ENCODE results near the gene KIF16B. TPM values are rescaled to one million over a fixed set of nuclear protein-coding genes. Genes with fewer than 3 reads are reported as not detected.

KIF16B gene
- total RNA-seq, 4 donors from 2014 or later: 22.2 to 59.2 (median 31.4) TPM

DNA sequence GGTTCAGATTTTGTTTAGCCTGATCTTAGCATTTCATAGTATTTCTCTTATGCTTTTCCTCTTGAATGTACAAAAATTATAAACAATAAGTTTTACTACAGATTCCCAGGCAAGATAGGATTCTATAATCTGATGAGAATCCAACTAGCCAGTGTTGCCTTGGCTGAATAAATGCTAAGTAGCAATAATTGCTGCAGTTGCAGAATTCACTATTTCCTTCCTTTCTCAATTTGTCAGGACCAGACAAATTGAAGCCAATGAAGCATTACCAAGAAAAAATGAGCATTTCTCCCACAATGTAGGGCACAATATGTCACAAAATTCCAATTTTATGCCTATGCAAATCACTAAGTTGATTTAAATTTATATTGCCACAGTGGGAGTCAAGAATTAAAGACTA lies 260.2 kb downstream of the KIF16B start:
- TF ChIP-seq POLR2A (IDR thresholded peaks at IDR 0.05): no peak
- TF ChIP-seq, protein P1, sequence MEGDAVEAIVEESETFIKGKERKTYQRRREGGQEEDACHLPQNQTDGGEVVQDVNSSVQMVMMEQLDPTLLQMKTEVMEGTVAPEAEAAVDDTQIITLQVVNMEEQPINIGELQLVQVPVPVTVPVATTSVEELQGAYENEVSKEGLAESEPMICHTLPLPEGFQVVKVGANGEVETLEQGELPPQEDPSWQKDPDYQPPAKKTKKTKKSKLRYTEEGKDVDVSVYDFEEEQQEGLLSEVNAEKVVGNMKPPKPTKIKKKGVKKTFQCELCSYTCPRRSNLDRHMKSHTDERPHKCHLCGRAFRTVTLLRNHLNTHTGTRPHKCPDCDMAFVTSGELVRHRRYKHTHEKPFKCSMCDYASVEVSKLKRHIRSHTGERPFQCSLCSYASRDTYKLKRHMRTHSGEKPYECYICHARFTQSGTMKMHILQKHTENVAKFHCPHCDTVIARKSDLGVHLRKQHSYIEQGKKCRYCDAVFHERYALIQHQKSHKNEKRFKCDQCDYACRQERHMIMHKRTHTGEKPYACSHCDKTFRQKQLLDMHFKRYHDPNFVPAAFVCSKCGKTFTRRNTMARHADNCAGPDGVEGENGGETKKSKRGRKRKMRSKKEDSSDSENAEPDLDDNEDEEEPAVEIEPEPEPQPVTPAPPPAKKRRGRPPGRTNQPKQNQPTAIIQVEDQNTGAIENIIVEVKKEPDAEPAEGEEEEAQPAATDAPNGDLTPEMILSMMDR (IDR thresholded peaks at IDR 0.05): no peak
- H3K4me3 ChIP-seq (ENCODE audit: low read depth, poor library complexity, severe bottlenecking): no peak overlapping the region
- intact Hi-C loops (cut with DNase I; ENCODE audit: low total_unique reads): no loop called here
- no peak for DNase-seq (ENCODE audit: low spot score in 2 of 2)

DNA sequence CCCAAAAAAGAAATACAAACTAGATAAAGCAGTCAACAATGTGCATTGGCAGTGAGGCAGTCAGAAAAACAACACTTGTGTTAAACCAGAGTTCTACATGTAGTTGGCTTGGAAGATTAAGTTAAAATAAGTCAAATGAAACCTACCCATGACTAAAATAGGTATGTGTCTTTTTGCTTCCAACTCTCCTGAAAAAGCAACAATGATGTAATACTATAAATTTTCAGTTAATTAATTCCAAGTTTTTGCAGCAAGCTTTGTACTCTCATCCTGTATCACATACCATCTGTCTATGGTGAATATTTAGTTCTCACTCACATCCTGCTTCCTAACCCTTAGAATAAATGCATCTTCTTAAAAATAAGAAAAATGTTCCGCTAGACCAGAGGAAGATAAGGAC lies 261.5 kb downstream of the KIF16B start:
- intact Hi-C loops (cut with DNase I; ENCODE audit: low total_unique reads): no loop called here
- TF ChIP-seq POLR2A (IDR thresholded peaks at IDR 0.05): no peak
- TF ChIP-seq, protein P1 (IDR thresholded peaks at IDR 0.05): no peak
- no peak overlapping the region for H3K4me3 ChIP-seq (ENCODE audit: low read depth, poor library complexity, severe bottlenecking)
- WGBS, 2 donors: 91 to 100% methylated on average over 1 of the region's 1 CpG
- DNase-seq (ENCODE audit: low spot score in 2 of 2): no peak

DNA sequence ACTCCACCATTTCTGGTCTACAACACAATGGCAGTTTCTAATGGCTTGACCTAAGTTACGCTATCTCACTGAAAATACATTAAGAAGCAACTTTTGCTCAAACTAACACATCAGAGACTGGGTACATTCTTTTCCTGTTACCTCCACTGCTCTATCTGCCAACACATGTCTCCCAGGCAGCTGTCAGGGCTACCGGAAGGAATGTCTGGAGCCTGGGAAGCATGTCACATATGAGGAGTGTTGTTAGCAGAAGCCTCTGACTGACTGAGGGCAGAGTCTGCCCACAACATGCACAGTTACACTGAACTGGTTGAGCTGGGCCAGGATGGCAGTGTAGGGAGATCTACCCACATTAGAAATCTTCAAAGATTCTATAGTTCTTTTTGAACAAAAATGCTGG lies 264.5 kb downstream of the KIF16B start:
- 80% methylated on average over 2 of the region's 2 CpGs for WGBS, 2 donors
- H3K4me3 ChIP-seq (ENCODE audit: low read depth, poor library complexity, severe bottlenecking): no peak overlapping the region
- no peak for DNase-seq (ENCODE audit: low spot score in 2 of 2)
- TF ChIP-seq POLR2A (IDR thresholded peaks at IDR 0.05): no peak
- TF ChIP-seq, protein P1 (IDR thresholded peaks at IDR 0.05): no peak
- intact Hi-C loops (cut with DNase I; ENCODE audit: low total_unique reads): no loop called here

DNA sequence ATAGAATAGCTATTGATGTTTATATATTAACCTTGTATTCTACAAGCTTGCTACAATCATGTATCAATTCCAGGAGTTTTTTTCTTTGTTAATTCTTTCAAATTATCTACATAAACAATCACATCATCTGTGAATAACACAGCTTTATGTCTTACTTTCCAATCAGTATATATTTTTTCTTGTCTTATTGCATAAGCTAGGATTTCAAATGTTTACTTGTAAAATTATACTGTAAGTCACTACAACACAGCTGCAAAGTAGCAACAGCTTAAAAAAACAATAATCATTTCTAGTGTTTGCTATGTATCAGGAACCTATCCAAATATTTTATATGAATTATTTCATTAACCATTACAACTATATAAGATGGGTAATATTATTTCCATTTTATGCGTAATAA lies 270.4 kb downstream of the KIF16B start:
- no peak overlapping the region for H3K4me3 ChIP-seq (ENCODE audit: low read depth, poor library complexity, severe bottlenecking)
- TF ChIP-seq, protein P1 (IDR thresholded peaks at IDR 0.05): no peak
- no peak for TF ChIP-seq POLR2A (IDR thresholded peaks at IDR 0.05)
- intact Hi-C loops (cut with DNase I; ENCODE audit: low total_unique reads): no loop called here
- DNase-seq (ENCODE audit: low spot score in 2 of 2): no peak
- WGBS, 2 donors: 0 to 100% methylated on average over 1 of the region's 1 CpG

DNA sequence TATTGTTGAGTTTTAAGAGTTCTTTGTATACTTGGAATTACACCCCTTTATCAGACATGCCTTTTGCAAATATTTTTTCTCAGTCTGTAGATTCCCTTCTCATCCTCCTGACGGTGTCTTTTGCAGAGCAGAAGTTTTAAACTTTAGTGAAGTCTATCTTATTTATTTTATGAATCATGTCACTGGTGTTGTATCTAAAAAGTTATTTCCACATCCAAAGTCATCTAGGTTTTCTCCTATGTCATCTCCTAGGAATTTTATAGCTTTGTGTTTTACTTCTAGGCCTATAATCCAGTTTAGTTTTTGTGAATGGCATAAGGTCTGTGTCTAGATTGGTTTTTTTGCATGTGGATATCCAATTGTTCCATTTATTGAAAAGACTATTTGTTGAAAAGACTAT lies 271.3 kb downstream of the KIF16B start:
- WGBS, 2 donors: 97% methylated on average over 1 of the region's 1 CpG
- TF ChIP-seq, protein P1 (IDR thresholded peaks at IDR 0.05): no peak
- TF ChIP-seq POLR2A (IDR thresholded peaks at IDR 0.05): no peak
- intact Hi-C loops (cut with DNase I; ENCODE audit: low total_unique reads): no loop called here
- no peak overlapping the region for H3K4me3 ChIP-seq (ENCODE audit: low read depth, poor library complexity, severe bottlenecking)
- no peak for DNase-seq (ENCODE audit: low spot score in 2 of 2)

DNA sequence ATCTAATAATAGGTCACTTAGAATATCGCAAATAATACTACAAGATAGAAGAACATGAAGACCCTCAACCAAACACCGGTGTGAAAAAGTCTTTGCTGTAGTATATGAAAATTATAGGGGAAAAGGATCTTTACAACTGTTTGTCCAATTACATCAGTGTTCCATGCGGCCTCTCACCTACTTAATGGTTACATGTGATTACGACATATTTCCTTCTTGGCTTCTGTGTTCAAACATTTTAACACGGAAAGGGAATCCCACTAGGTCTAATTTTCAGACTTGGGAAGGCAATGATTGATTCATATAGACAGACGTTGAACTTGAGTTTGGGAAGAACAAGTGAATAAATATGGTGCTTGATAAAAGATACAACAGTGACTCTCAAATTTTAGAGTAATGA lies 273.4 kb downstream of the KIF16B start:
- no peak for TF ChIP-seq POLR2A (IDR thresholded peaks at IDR 0.05)
- TF ChIP-seq, protein P1 (IDR thresholded peaks at IDR 0.05): no peak
- intact Hi-C loops (cut with DNase I; ENCODE audit: low total_unique reads): no loop called here
- 90 to 91% methylated on average over 6 of the region's 6 CpGs for WGBS, 2 donors
- H3K4me3 ChIP-seq (ENCODE audit: low read depth, poor library complexity, severe bottlenecking): no peak overlapping the region
- no peak for DNase-seq (ENCODE audit: low spot score in 2 of 2)

Data from lower leg skin (tissue), 4 donors.